Astrocyte (in vitro differentiated cells and primary cell): ENCODE data around the gene UQCC5.

ENCODE experiments used
- CTCF ChIP-seq: IDR thresholded peaks from 2 replicates; pipeline ENCODE4 v1.5.1; 2011; ENCODE audit warnings: low read depth, mild to moderate bottlenecking, inconsistent platforms, low read length, moderate library complexity; ENCODE audit not compliant: insufficient read depth
- EZH2 ChIP-seq: IDR thresholded peaks from 2 replicates; pipeline ENCODE4 v1.6.1; 2012; ENCODE audit warnings: mild to moderate bottlenecking, low read length, inconsistent platforms; ENCODE audit not compliant: insufficient read depth

GRCh38 chr3:52525680-52526561 is 10.5 kb upstream of the UQCC5 start:
- no peak for TF ChIP-seq CTCF
- TF ChIP-seq EZH2, result no peak
